NCI-H1092 (cell line): ENCODE data around the gene KLHL30.

Source experiments
- DNase-seq: peaks from one replicate; lab custom pipeline; 2025; lab: John Stamatoyannopoulos, UW

Gene KLHL30

GRCh38 chr2:238132463-238133450 lies 5.7 kb upstream of the KLHL30 start:
- DNase-seq, result no peak

- DNase-seq, result no peak
These were observed 4.7 kb upstream of the KLHL30 start for GRCh38 chr2:238133499-238134392.

GRCh38 chr2:238134393-238134785 lies 4.1 kb upstream of the KLHL30 start:
- DNase-seq, result no peak

GRCh38 chr2:238135601-238136150 lies 2.8 kb upstream of the KLHL30 start:
- no peak for DNase-seq

DNA sequence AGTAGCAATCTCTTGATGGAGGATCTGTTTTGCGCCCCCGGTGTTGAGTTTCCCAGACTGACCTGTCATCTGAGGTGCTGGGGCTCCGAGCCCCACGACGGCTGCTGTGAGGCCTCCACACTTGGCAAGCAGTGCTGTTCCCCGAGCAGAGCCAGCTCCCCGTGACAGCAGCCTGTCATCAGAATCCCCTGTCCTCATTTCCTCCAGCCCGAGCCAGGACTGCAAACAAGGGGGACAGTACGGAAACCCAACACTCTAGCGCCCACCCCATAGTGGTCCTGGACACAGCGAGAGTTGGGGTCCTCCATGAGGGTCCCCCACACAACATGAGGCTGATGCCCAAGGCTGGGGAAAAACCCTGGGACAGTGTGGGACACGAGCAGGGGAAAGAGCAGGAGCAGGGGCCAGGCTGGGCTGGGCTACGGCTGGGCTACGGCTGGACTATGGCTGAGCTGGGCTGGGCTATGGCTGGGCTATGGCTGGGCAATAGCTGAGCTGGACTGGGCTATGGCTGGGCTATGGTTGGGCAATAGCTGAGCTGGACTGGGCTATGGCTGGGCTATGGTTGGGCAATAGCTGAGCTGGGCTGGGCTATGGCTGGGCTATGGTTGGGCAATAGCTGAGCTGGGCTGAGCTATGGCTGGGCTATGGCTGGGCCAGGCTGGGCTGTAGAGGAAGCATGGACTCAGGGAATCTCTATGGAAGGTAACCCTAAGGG lies 1.5 kb upstream of the KLHL30 start:
- DNase-seq, result no peak

GRCh38 chr2:238137885-238138284 lies 583 bp upstream of the KLHL30 start:
- no peak for DNase-seq

DNA sequence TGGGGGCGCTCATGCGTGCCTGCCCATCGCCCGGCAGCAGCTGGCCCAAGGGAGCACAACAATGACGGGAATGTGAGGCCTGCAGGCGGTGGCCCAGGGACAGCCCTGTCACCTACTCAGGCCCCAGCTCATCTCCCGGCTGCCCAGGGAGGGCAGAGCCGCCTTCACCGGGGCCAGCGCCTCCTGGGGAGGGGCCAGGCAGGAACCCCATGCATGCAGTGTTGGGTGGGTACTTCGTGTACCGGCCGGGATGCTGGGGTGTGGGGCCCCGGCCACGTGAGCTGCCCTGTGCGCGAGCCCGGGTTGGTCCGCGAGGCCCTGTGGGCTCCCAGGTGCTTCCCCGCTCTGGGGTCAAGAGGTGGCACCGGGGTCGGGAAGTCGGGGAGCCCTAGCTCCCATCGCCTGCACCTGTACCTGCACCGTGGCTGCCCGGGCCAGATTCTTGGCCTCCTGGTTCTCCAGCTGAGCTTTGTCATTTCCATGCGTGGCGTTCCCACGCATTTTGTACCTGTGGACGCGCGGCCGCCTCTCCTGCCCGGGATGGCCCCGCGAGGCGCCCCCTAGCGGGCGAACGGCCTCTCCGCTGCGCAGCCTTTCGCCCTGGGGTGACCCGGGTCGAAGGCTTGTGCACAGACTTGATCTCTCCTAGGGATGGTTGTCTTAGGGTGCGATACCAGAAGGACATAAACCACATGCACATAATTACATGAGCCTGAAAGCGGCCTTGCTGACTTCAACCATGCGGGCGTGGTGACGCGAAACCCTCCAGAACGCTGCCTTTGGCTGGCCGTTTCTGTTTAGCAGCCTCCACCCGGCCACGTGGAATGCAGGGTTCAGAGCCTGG lies 950 bp downstream of the KLHL30 start:
- no peak for DNase-seq

DNA sequence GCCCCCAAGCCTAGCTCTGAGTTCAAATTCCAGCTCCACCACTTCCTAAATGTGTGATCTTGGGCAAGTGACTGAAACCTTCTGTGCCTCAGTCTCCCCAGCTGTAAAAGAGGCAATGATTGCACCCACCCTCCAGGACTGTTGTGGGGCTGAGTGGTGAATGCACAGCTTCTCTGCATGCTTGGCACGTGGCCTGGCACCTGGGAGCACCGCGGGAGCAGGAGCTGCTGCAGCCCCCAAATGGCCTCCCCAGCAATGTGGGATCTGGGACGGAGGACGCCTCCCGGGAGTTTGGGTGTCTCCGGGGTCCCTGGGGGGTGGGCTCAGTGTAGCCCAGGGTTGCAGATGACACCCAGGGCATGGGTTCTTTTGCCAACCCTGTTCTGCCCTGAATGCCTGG lies 1.6 kb downstream of the KLHL30 start:
- DNase-seq, result no peak

GRCh38 chr2:238140721-238141540 lies 2.5 kb downstream of the KLHL30 start:
- DNase-seq, result no peak

- DNase-seq, result peak; percentile 27
These were observed 3.3 kb downstream of the KLHL30 start for GRCh38 chr2:238141541-238142318.

GRCh38 chr2:238142382-238143205 lies 4.1 kb downstream of the KLHL30 start:
- DNase-seq, result no peak

DNA sequence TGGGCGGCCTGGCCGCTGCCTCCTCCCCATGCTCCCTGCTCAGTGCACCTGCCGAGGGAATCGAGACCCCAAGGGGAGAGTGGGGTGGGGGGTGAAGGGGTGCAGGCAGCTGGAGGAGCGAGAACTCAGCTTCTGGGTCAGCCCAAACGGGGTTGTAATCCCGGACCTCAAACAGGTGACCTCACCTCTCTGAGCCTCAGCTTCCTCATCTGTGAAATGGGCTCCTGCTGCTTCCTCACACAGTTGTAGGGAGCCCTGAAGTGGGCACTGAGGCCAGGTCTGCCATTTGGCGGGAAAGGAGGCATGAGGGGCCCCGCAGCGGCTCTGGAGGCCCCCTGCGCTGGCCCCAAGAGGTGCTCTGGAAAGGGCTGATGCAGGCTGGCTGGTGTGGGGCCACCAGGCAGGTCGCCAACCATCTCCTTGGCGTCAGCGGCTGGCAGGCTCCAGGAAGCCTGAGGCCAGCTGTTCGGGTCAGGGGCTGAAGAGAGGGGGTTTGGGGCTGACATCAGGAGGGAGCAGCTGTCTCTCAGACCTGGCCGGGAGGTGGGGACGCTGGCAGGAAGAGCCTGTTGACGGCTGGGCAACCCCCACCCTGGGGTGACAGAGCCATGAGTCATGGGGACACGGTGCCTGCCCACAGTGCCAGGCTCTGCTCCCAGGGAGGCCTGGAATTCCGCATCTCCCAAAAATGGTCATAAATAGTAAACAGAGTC lies 4.9 kb downstream of the KLHL30 start:
- no peak for DNase-seq

- no peak for DNase-seq
These were observed 5.8 kb downstream of the KLHL30 start for GRCh38 chr2:238144262-238144661.

DNA sequence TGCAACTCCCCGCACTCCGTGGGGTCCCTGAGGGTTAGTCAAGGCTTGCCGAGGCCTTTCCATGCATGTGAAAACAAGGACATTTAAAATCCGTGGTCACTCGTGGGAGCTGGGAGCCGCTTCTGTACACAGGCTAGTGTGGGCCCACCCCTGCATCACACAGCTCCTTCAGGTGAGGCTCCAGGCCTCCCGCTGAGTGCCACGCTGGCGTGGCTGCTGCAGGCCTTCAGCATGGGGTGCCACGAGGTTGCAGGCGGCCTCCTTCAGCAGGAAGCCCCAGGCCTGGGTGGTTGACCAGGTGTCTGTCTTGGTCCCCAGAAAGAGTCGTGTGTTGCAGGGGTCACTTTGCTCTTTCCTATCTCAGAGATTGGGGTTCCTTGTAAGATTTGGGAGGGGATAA lies 6.6 kb downstream of the KLHL30 start:
- DNase-seq, result no peak

GRCh38 chr2:238145851-238146250 lies 7.4 kb downstream of the KLHL30 start:
- DNase-seq, result no peak

GRCh38 chr2:238146884-238147544 lies 8.5 kb downstream of the KLHL30 start:
- DNase-seq, result no peak

DNA sequence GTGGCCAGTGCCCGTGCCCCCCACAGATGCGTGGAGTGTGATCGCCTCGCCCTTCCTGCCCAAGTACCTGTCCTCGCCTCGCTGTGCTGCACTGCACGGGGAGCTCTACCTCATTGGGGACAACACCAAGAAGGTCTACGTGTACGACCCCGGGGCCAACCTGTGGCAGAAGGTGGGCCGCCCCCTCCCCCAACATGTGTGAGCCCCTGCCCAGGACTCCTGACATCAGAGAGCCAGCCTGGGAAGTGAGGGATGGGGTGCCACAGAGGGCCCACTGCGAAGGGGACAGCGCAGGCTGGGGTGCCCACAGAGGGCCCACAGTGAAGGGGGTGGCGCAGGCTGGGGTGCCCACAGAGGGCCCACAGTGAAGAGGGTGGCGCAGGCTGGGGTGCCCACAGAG lies 10.5 kb downstream of the KLHL30 start:
- no peak for DNase-seq
